ENCODE results near the gene ZEB2. TPM values are rescaled to one million over a fixed set of nuclear protein-coding genes. Genes with fewer than 3 reads are reported as not detected.

The ZEB2 gene
- total RNA-seq, 1 donor from 2014 or later, result 106 TPM

DNA sequence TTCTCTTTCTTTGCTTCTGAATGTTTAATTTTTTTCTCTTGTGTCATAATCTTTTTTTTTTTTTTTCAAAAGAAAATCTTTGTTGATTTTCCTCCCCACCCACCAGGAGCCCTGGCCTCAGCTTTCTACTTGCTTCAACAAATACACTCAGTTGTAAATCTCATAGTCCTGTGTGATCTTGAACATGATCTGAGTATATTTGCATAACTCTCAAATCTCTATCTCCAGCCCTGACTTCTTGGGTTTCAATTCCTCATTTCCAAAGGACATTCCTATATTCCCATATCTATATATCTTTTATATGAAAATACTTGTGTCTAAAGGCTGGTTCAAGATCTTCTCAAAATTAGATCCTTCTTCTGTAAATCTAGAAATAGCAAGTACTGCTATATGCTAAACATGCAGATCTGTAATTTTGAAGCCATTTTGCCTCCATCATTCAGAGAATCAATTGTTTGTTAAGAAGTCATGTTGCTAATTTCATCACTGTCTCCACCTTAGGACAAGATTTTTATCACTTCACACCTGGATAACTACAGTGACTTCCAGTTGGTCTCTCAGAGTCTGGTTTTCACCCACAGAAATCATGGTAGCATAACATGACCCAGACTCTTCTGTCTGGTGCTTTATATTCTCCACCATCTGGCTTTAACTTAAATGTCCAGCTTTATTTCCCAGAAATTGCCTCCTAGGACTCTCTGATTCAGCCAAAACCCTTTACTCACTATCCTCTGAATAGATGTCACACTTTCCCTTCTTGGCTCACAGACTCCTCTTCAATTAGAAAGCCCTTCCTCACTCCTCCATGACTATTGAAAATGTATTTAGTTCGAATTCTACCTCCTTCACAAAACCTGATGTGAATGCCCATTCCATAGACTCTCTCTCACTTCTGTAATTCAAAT lies 98.1 kb downstream of the ZEB2 start:
- DNase-seq (ENCODE audit: low spot score), result no peak
- H3K4me1 ChIP-seq, result peaks cover 24% of the 10 kb centered on the region
- no peak overlapping the region for H2AFZ ChIP-seq (replicated peaks)
- no peak overlapping the region for H3K27ac ChIP-seq
- Mint-ChIP-seq H3K4me1 (no peaks in the 10 kb centered on the region), H3K27ac (no peak overlapping the region), H3K27me3 (ENCODE audit: insufficient read depth, low read depth) (no peaks in the 10 kb centered on the region), H3K36me3 (peaks cover 47% of the 10 kb centered on the region), H3K4me3 (no peak overlapping the region), H3K9me3 (no peaks in the 10 kb centered on the region)
- no peak for TF ChIP-seq EZH2phosphoT487 (IDR thresholded peaks at IDR 0.05)
- peaks cover 48% of the 10 kb centered on the region for H3K79me2 ChIP-seq (ENCODE audit: low read depth)
- H3K9ac ChIP-seq, result no peak overlapping the region
- peaks cover 40% of the 10 kb centered on the region for H3K36me3 ChIP-seq
- peaks cover 12% of the 10 kb centered on the region for H3F3A ChIP-seq (ENCODE audit: low read depth)
- no peak overlapping the region for H3K4me2 ChIP-seq
- H3K27me3 ChIP-seq, result no peaks in the 10 kb centered on the region
- no peaks in the 10 kb centered on the region for H3K9me3 ChIP-seq (ENCODE audit: low read depth)
- peaks cover 26% of the 10 kb centered on the region for H4K20me1 ChIP-seq (ENCODE audit: low read depth)
- H3K4me3 ChIP-seq, result no peak overlapping the region

GRCh38 chr2:144419218-144419617 lies 100.7 kb downstream of the ZEB2 start:
- TF ChIP-seq EZH2 (IDR thresholded peaks at IDR 0.05) (no peak), EZH2phosphoT487 (IDR thresholded peaks at IDR 0.05) (no peak), CTCF (IDR thresholded peaks at IDR 0.05) (no peak)
- H3K9me3 Mint-ChIP-seq, result no peaks in the 10 kb centered on the region
- H3K4me3 Mint-ChIP-seq, result no peak overlapping the region
- Histone ChIP-seq H4K20me1 (ENCODE audit: low read depth) (no peaks in the 10 kb centered on the region), H3F3A (ENCODE audit: low read depth) (peaks cover 7% of the 10 kb centered on the region), H3K4me1 (no peaks in the 10 kb centered on the region), H2AFZ (replicated peaks) (no peak overlapping the region), H3K9ac (no peak overlapping the region), H3K27me3 (no peaks in the 10 kb centered on the region), H3K36me3 (peaks cover 37% of the 10 kb centered on the region), H3K27ac (no peak overlapping the region), H3K4me2 (no peak overlapping the region), H3K9me3 (ENCODE audit: low read depth) (no peaks in the 10 kb centered on the region), H3K4me3 (no peak overlapping the region), H3K79me2 (ENCODE audit: low read depth) (peaks cover 41% of the 10 kb centered on the region)
- H3K4me1 Mint-ChIP-seq, result no peaks in the 10 kb centered on the region
- H3K27me3 Mint-ChIP-seq (ENCODE audit: insufficient read depth, low read depth), result no peaks in the 10 kb centered on the region
- peaks cover 52% of the 10 kb centered on the region for H3K36me3 Mint-ChIP-seq
- DNase-seq (ENCODE audit: low spot score), result no peak
- no peak overlapping the region for H3K27ac Mint-ChIP-seq

GRCh38 chr2:144415386-144415785 lies 104.5 kb downstream of the ZEB2 start:
- Histone ChIP-seq H3K4me2 (no peak overlapping the region), H3K4me3 (no peak overlapping the region), H3K9me3 (ENCODE audit: low read depth) (no peaks in the 10 kb centered on the region), H3F3A (ENCODE audit: low read depth) (no peaks in the 10 kb centered on the region), H3K9ac (no peak overlapping the region), H3K27ac (no peak overlapping the region), H3K79me2 (ENCODE audit: low read depth) (peaks cover 31% of the 10 kb centered on the region), H2AFZ (replicated peaks) (no peak overlapping the region), H3K4me1 (no peaks in the 10 kb centered on the region), H3K36me3 (peaks cover 20% of the 10 kb centered on the region), H3K27me3 (no peaks in the 10 kb centered on the region), H4K20me1 (ENCODE audit: low read depth) (no peaks in the 10 kb centered on the region)
- no peak for DNase-seq (ENCODE audit: low spot score)
- Mint-ChIP-seq H3K27me3 (ENCODE audit: insufficient read depth, low read depth) (no peaks in the 10 kb centered on the region), H3K36me3 (peaks cover 36% of the 10 kb centered on the region), H3K4me1 (peaks cover 8% of the 10 kb centered on the region), H3K27ac (no peak overlapping the region), H3K9me3 (no peaks in the 10 kb centered on the region), H3K4me3 (no peak overlapping the region)
- no peak for TF ChIP-seq CTCF (IDR thresholded peaks at IDR 0.05)
- TF ChIP-seq EZH2 (IDR thresholded peaks at IDR 0.05), result no peak

GRCh38 chr2:144414324-144414845 lies 105.5 kb downstream of the ZEB2 start:
- Histone ChIP-seq H3F3A (ENCODE audit: low read depth) (no peaks in the 10 kb centered on the region), H3K9ac (no peak overlapping the region), H3K27me3 (no peaks in the 10 kb centered on the region), H3K27ac (no peak overlapping the region), H3K79me2 (ENCODE audit: low read depth) (peaks cover 27% of the 10 kb centered on the region), H3K9me3 (ENCODE audit: low read depth) (no peaks in the 10 kb centered on the region), H2AFZ (replicated peaks) (no peak overlapping the region), H3K4me3 (no peak overlapping the region), H3K4me2 (no peak overlapping the region), H3K4me1 (no peaks in the 10 kb centered on the region), H4K20me1 (ENCODE audit: low read depth) (no peaks in the 10 kb centered on the region), H3K36me3 (peaks cover 20% of the 10 kb centered on the region)
- Mint-ChIP-seq H3K9me3 (no peaks in the 10 kb centered on the region), H3K4me1 (peaks cover 8% of the 10 kb centered on the region), H3K27ac (no peak overlapping the region), H3K4me3 (no peak overlapping the region), H3K27me3 (ENCODE audit: insufficient read depth, low read depth) (no peaks in the 10 kb centered on the region), H3K36me3 (peaks cover 37% of the 10 kb centered on the region)
- TF ChIP-seq EZH2 (IDR thresholded peaks at IDR 0.05) (no peak), EZH2phosphoT487 (IDR thresholded peaks at IDR 0.05) (no peak), CTCF (IDR thresholded peaks at IDR 0.05) (no peak)
- no peak for DNase-seq (ENCODE audit: low spot score)
